Neural cell (in vitro differentiated cells): ENCODE data around the gene SMARCA1. TPM values are rescaled to one million over a fixed set of nuclear protein-coding genes. Genes with fewer than 3 reads are reported as not detected.

Experiments
- H2AFZ ChIP-seq: fragments of 200-600, 300-800 bp; sonication (generic), shearing (Covaris generic); 2 replicates; pipeline ENCODE4 v1.6.0; 2014; ENCODE audit warnings: low read depth, mild to moderate bottlenecking, antibody characterized with exemption, low read length, moderate library complexity
- H3F3A ChIP-seq: fragments of 200-600 bp; shearing (Covaris generic); 2 replicates; pipeline ENCODE4 v1.6.1; 2016; ENCODE audit warnings: mild to moderate bottlenecking, moderate library complexity, mixed read lengths, antibody characterized with exemption, low read length; ENCODE audit not compliant: insufficient read depth, poor library complexity, severe bottlenecking
- H3K27ac ChIP-seq: fragments of 200-600, 300-800 bp; sonication (generic), shearing (Covaris generic); 2 replicates; pipeline ENCODE4 v1.5.1; 2014; ENCODE audit warnings: mild to moderate bottlenecking, low read length, moderate library complexity
- H3K27me3 ChIP-seq: fragments of 300-800, 200-600 bp; sonication (generic), shearing (Covaris generic); 2 replicates; pipeline ENCODE4 v1.6.0; 2014; ENCODE audit warnings: mild to moderate bottlenecking, low read depth, low read length, moderate library complexity; ENCODE audit not compliant: insufficient read depth
- H3K36me3 ChIP-seq: fragments of 300-800, 200-600 bp; sonication (generic), shearing (Covaris generic); 2 replicates; pipeline ENCODE4 v1.5.1; 2014; ENCODE audit warnings: mild to moderate bottlenecking, antibody characterized with exemption, low read length, moderate library complexity; ENCODE audit not compliant: insufficient read depth
- H3K4me2 ChIP-seq: fragments of 300-800, 200-600 bp; sonication (generic), shearing (Covaris generic); 2 replicates; pipeline ENCODE4 v1.6.0; 2014; ENCODE audit warnings: mild to moderate bottlenecking, low read length
- H3K4me3 ChIP-seq: fragments of 300-800, 200-600 bp; sonication (generic), shearing (Covaris generic); 2 replicates; pipeline ENCODE4 v1.5.1; 2014; ENCODE audit warnings: mild to moderate bottlenecking, low read length, moderate library complexity
- H3K79me2 ChIP-seq: fragments of 200-600 bp; shearing (Covaris generic); replicated peaks from 2 replicates; pipeline ENCODE4 v1.6.0; 2014; ENCODE audit warnings: mild to moderate bottlenecking, low read length, moderate library complexity; ENCODE audit not compliant: insufficient read depth
- H3K9ac ChIP-seq: fragments of 300-800, 200-600 bp; sonication (generic), shearing (Covaris generic); 2 replicates; pipeline ENCODE4 v1.6.1; 2016; ENCODE audit warnings: mild to moderate bottlenecking, low read length, mixed read lengths
- H3K9me2 ChIP-seq: fragments of 200-600 bp; shearing (Covaris generic); 2 replicates; pipeline ENCODE4 v1.6.1; 2016; ENCODE audit warnings: mild to moderate bottlenecking, low read length, mixed read lengths; ENCODE audit not compliant: insufficient read depth
- H3K9me3 ChIP-seq: fragments of 200-600, 300-800 bp; sonication (generic), shearing (Covaris generic); 2 replicates; pipeline ENCODE4 v1.6.1; 2016; ENCODE audit warnings: mild to moderate bottlenecking, mixed run types, low read length, moderate library complexity, mixed read lengths
- H4K20me1 ChIP-seq: fragments of 200-600 bp; shearing (Covaris generic); 2 replicates; pipeline ENCODE4 v1.6.1; 2016; ENCODE audit warnings: mild to moderate bottlenecking, mixed run types; ENCODE audit not compliant: insufficient read depth
- EP300 ChIP-seq: fragments of 450-650 bp; conservative IDR thresholded peaks from 2 replicates; pipeline ENCODE4 v1.6.1; 2014; ENCODE audit warnings: antibody characterized with exemption, mild to moderate bottlenecking, moderate library complexity; ENCODE audit not compliant: poor library complexity, severe bottlenecking
- EZH2 ChIP-seq: fragments of 200-600, 300-800 bp; shearing (Covaris generic), sonication (generic); IDR thresholded peaks from 2 replicates; pipeline ENCODE4 v1.6.1; 2014; ENCODE audit warnings: antibody characterized with exemption, low read length, borderline replicate concordance, mild to moderate bottlenecking; ENCODE audit not compliant: insufficient read depth, poor library complexity, severe bottlenecking
- MXI1 ChIP-seq: fragments of 450-650 bp; conservative IDR thresholded peaks from 2 replicates; pipeline ENCODE4 v1.6.1; 2014; ENCODE audit warnings: antibody characterized with exemption, mild to moderate bottlenecking; ENCODE audit not compliant: poor library complexity, severe bottlenecking
- POLR2AphosphoS5 ChIP-seq: IDR thresholded peaks from 2 replicates; pipeline ENCODE4 v1.6.1; 2012
- RAD21 ChIP-seq: fragments of 450-650 bp; conservative IDR thresholded peaks from 2 replicates; pipeline ENCODE4 v1.6.1; 2014; ENCODE audit warnings: antibody characterized with exemption, mild to moderate bottlenecking, moderate library complexity
- REST ChIP-seq: IDR thresholded peaks from 2 replicates; pipeline ENCODE4 v1.6.1; 2012; ENCODE audit warnings: borderline replicate concordance
- SMC3 ChIP-seq: fragments of 450-650 bp; conservative IDR thresholded peaks from 2 replicates; pipeline ENCODE4 v1.6.1; 2014; ENCODE audit warnings: antibody characterized with exemption, mild to moderate bottlenecking, moderate library complexity; ENCODE audit not compliant: poor library complexity
- TAF1 ChIP-seq: IDR thresholded peaks from 2 replicates; pipeline ENCODE4 v1.6.1; 2012; ENCODE audit warnings: low read depth
- polyA plus RNA-seq: library from polyadenylated mRNA; depleted of rRNA; stranded (reverse); fragments of >200 nt; gene quantifications from 2 replicates; pipeline ENCODE4 v1.2.3, GENCODE V29; 2014
- TF ChIP-seq, protein P1 (sequence below): fragments of 450-650 bp; IDR thresholded peaks from 2 replicates; pipeline ENCODE4 v1.5.1; 2014; ENCODE audit warnings: antibody characterized with exemption, mild to moderate bottlenecking, moderate library complexity; ENCODE audit not compliant: poor library complexity, severe bottlenecking

Gene SMARCA1
- polyA plus RNA-seq, 1 donor from 2014 or later: 66.9 TPM

- H4K20me1 ChIP-seq: no peaks in the 10 kb centered on the region
- H2AFZ ChIP-seq: no peak overlapping the region
- H3K27ac ChIP-seq: no peak overlapping the region
- no peak overlapping the region for H3K4me3 ChIP-seq
- H3K79me2 ChIP-seq: no peaks in the 10 kb centered on the region
- H3F3A ChIP-seq: no peaks in the 10 kb centered on the region
- no peak overlapping the region for H3K9ac ChIP-seq
- no peaks in the 10 kb centered on the region for H3K36me3 ChIP-seq
- no peak for TF ChIP-seq MXI1
- TF ChIP-seq TAF1: no peak
- TF ChIP-seq POLR2AphosphoS5: no peak
- TF ChIP-seq EZH2: no peak
- TF ChIP-seq RAD21: no peak
- TF ChIP-seq, protein P1, sequence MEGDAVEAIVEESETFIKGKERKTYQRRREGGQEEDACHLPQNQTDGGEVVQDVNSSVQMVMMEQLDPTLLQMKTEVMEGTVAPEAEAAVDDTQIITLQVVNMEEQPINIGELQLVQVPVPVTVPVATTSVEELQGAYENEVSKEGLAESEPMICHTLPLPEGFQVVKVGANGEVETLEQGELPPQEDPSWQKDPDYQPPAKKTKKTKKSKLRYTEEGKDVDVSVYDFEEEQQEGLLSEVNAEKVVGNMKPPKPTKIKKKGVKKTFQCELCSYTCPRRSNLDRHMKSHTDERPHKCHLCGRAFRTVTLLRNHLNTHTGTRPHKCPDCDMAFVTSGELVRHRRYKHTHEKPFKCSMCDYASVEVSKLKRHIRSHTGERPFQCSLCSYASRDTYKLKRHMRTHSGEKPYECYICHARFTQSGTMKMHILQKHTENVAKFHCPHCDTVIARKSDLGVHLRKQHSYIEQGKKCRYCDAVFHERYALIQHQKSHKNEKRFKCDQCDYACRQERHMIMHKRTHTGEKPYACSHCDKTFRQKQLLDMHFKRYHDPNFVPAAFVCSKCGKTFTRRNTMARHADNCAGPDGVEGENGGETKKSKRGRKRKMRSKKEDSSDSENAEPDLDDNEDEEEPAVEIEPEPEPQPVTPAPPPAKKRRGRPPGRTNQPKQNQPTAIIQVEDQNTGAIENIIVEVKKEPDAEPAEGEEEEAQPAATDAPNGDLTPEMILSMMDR: no peak
- TF ChIP-seq SMC3: no peak
- no peak for TF ChIP-seq EP300
- no peaks in the 10 kb centered on the region for H3K9me2 ChIP-seq
- H3K27me3 ChIP-seq: no peaks in the 10 kb centered on the region
- H3K9me3 ChIP-seq: no peaks in the 10 kb centered on the region
- H3K4me2 ChIP-seq: no peak overlapping the region
These were observed 77.9 kb downstream of the SMARCA1 start for GRCh38 chrX:129445436-129445835.

- no peaks in the 10 kb centered on the region for H3K9me3 ChIP-seq
- H3K27me3 ChIP-seq: no peaks in the 10 kb centered on the region
- no peak for TF ChIP-seq REST
- TF ChIP-seq POLR2AphosphoS5: no peak
- no peak for TF ChIP-seq MXI1
- TF ChIP-seq EZH2: no peak
These were observed 89.3 kb downstream of the SMARCA1 start for GRCh38 chrX:129433945-129434344.

GRCh38 chrX:129433461-129433860 lies 89.8 kb downstream of the SMARCA1 start:
- H3K79me2 ChIP-seq: no peaks in the 10 kb centered on the region
- H3K27me3 ChIP-seq: no peaks in the 10 kb centered on the region
- no peak overlapping the region for H3K27ac ChIP-seq
- no peaks in the 10 kb centered on the region for H4K20me1 ChIP-seq
- no peak overlapping the region for H3K4me3 ChIP-seq
- no peaks in the 10 kb centered on the region for H3K9me2 ChIP-seq
- H3K9ac ChIP-seq: no peak overlapping the region
- H3F3A ChIP-seq: no peaks in the 10 kb centered on the region
- no peaks in the 10 kb centered on the region for H3K9me3 ChIP-seq
- no peak overlapping the region for H3K4me2 ChIP-seq
- H3K36me3 ChIP-seq: no peaks in the 10 kb centered on the region
- TF ChIP-seq SMC3 (no peak), TAF1 (no peak), RAD21 (no peak), EZH2 (no peak)
- TF ChIP-seq, protein P1: no peak
- H2AFZ ChIP-seq: no peak overlapping the region

More at GRCh38 chrX:129433945-129434344, 89.3 kb downstream of the SMARCA1 start:
- no peaks in the 10 kb centered on the region for H3K36me3 ChIP-seq
- H2AFZ ChIP-seq: no peak overlapping the region
- no peaks in the 10 kb centered on the region for H3K79me2 ChIP-seq
- no peak overlapping the region for H3K4me2 ChIP-seq
- H3K9ac ChIP-seq: no peak overlapping the region
- no peak overlapping the region for H3K4me3 ChIP-seq
- H3K9me2 ChIP-seq: no peaks in the 10 kb centered on the region
- H3F3A ChIP-seq: no peaks in the 10 kb centered on the region
- H3K27ac ChIP-seq: no peak overlapping the region
- no peaks in the 10 kb centered on the region for H4K20me1 ChIP-seq
